Epidermal melanocyte (primary cell): ENCODE data around the gene DPP8.
"Not testable (repeated sequence)": the region's sequence is repeated elsewhere in the genome, so short reads cannot be mapped to it uniquely, and the experiment has no call there.

Source experiments
- DNase-seq: peaks from one replicate; pipeline ENCODE4 v3.0.0; 2011; ENCODE audit warnings: low spot score; ENCODE audit not compliant: insufficient read length

DPP8 gene

DNA sequence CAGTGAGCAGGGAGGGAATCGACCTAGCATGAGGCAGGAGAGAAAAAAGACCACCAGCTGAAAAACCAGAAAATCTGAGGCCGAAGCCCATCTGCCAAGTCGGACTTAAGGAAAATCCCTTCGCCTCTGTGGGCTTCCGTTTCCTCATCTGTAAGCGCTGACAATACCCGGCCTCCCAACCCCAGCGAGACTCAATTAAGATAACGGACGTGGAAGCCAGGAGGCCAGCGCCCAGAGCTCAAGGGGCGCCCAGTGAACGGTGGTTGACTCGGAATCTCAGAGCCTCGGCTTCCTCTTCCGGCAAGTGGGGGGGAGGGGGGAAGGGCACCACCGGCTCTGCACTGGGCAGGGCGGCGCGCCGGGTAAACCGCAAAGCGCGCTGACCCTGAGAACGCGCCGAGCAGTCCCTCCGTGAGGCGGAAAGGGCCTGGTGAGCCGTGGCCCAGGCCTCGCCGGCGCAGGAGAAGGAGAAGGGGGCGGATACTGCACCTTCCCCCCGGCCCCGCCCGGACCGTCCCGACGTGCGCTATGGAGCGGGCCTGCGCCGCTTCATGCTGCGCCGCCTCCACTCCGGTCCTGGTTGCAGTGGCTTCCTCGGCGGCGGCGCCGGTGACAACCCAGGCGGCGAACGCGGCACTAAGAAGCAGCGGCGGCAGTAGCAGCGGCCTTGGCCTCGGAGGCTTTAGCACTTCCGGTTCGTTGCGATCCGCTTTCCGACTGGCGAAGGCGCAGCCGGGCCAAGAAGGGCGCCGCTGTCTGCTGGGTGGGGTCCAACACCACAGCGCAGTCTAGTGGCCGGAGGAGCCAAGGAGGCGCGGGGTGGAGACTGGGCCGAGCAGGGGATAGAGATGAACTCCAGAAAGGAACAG, at the start of gene DPP8:
TSS of gene DPP8 (minus strand) at position 693 of the 869 bp plus-strand sequence. CDS start 5,136 bp downstream, outside the sequence.
- peak; percentile 62 for DNase-seq

DNA sequence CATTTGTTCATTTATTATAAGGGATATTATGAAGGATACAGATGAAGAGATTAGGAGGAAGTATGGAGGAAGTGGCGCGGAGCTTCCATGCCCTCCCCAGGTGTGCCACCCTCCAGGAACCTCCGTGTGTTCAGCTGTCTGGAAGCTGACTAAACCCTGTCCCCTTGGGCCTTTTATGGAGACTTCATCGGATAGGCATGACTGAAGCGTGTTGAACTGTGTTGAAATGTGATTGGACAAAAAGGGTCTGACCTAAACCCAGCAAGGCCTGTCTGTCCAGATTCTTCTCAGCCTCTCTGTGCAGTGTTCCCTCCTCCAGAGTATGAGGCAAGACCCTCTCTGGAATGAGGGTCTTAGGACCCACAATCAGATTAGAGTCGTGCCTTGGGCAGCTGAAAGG, 44.4 kb upstream of the DPP8 start:
- no peak for DNase-seq

DNA sequence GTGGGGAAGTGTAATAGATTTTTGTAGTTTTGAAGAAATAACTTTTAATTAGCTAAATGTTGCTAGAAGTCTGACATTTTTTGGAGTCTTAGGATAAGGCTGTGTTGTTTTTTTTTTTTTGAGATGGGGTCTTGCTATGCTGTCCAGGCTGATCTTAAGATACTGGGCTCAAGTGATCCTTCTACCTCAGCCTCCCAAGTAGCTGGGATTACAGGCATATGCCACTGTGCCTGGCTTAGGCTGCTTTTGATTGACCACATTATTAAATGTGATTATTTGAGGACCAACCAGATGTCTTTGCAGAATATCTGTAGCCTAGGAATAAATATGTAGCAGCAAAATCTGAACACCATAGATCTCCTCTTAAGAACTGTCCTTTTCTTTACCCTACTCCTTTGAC, 42.5 kb upstream of the DPP8 start:
- no peak for DNase-seq

DNA sequence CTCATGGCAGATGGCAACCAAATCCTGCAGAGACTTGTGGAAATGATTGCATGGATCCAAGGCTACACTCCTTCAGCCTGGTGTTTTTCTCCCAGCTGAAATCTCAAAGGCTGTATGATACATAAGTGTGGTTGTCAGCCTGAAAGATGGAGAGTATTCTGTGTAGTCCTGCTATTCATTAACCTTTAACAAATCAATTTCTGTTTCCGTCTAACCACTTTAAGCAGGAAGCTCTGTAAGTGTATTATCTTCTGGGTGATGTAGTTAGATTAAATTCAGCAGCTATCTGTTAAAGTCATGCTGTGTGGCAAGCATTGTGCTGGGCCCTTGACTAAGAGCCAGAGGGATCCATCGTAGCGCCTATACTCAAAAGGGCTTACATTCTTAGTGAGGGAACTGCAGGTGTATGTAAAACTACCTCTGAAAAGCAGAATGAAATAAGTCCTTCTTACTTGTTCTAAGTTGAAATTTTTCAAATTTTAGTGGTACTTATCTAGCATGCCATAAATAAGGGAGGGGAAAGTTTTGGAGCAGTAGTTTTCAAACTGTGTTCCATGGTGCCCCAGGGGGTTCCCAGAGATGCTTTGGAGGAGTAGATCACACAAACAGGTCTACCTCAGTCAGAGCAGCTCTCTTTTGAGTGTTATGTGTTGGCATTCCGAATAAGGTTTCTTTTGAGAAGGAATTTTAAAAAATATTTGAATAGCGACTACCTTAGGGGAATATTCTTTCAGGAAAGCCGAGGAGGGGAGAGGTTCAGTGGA, 41.7 kb upstream of the DPP8 start:
- no peak for DNase-seq

DNA sequence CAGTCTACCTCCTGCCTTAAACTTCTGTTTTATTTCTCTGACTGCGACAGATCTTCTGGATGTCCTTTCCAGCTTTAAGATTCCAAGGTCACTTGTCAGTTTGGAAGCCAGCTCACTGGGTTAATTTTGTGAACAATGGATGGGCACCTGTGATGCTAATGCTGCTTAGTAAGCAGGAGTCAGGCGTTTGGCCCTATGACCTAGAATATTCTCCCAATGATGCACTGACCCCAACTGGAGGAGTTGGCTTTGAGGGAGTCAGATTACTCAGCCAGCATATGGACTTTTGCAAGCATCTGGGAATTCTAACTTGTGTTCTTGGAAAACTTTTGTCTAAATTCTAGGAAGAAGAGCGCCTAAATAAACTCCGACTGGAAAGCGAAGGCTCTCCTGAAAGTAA, 40.8 kb upstream of the DPP8 start:
- no peak for DNase-seq

DNA sequence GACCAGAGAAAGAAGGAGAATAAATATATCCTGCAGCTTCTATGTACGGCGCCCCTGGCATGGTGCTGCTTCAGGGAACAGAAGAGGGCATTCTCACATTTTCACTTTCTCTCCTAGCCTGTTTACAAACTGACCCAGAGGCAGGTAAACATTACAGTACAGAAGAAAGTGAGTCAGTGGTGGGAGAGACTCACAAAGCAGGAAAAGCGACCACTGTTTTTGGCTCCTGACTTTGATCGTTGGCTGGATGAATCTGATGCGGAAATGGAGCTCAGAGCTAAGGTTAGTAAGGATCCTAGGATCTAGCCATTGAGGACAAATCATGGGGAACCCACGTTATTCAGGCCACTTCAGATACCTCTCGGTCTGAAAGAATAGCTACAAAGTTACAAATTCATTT, 39.1 kb upstream of the DPP8 start:
- no peak for DNase-seq

DNA sequence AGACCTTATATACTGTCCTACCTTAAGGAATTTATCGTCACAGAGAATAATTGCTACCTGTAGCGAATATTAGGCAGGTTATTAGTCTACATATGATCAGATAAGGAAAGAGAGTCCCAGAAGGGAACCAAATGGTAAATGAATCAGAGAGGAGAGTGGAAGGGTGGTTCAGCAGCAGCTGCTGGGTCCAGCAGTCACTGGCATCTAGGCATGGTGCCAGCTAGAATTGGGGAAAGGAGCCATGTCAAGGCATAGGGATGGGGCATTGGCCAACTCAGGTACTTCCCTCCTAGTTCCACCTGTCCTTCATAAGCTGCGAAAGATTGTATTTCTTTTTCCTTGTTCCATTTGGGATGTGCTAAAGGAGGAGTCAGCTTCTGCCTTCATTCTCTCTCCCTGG, 36.2 kb upstream of the DPP8 start:
- no peak for DNase-seq

DNA sequence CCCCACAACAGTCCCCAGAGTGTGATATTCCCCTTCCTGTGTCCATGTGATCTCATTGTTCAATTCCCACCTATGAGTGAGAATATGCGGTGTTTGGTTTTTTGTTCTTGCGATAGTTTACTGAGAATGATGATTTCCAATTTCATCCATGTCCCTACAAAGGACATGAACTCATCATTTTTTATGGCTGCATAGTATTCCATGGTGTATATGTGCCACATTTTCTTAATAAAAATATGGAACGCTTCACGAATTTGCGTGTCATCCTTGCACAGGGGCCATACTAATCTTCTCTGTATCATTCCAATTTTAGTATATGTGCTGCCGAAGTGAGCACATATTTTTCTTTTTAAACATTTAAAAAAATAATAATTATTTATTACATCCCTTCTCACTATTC, 35.4 kb upstream of the DPP8 start:
- DNase-seq = not testable (repeated sequence)

DNA sequence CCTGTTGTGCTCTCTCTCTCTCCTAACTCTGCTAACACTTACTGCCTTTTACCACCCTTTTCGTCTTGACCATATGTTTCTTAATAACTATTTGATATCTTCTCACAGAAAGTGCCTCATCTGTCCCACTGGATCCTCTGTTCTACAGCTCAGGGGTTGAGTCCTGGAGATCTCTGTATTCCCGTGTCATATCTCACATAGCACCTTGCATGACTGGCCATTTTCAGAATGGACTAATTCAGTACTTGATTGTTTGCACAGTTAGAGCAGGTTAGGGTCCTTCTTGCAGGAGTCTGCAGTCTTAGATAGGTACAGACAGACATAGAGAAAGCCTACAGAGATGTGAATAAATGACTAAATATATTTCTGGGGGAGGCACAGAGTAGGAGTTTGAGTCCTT, 33.7 kb upstream of the DPP8 start:
- DNase-seq = no peak

DNA sequence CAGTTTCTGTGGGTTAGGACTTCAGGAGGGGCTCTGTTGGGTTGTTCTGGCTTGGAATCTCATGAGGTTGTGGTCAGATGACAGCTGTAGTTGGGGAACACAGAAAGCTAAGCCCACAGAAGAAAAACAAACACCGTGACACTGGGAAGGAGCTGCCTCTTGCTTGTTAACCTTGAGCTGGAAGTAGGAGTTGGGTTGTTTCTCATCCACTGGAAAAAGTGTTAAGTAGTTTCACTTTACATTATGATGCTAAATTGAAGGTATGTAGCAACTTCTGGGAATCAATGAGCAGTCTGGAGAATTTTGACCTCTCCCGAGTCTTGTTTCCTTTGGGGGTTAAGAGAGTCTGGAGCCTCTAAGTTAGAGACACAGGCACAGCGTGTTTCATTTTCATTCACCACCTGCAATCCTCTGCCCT, 33.2 kb upstream of the DPP8 start:
- DNase-seq = no peak

DNA sequence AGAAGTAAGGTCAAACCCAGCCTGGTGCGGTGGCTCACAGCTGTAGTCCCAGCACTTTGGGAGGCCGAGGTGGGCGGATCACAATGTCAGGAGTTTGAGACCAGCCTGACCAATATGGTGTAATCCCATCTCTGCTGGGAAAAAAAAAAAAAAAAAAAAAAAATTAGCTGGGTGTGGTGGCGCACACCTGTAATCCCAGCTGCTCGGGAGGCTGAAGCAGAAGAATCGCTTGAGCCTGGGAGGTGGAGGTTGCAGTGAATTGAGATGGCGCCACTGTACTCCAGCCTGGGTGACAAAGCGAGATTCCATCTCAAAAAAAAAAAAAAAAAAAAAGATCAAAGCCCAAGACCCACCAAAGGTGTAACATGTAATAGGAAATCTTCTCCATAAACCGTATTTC, 31.8 kb upstream of the DPP8 start:
- DNase-seq = not testable (repeated sequence)

DNA sequence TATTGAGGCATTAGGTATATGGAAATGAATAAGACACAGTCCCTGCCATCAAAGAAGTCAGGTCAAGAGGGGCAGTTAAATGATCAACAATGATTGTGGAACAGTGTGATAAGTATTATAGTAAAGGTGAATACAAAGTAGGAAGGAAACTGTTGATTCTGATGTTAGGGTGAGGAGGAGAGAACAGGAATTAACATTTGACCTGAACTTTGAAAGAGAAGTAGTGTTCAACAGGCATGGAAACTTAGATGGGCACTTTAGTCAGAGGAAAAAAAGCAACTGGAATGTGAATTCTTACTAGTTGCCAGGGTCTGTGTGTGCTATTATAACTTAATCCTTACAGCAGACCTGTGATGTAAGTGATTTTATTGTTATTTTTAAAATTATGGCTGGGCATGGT, 30.4 kb upstream of the DPP8 start:
- no peak for DNase-seq

DNA sequence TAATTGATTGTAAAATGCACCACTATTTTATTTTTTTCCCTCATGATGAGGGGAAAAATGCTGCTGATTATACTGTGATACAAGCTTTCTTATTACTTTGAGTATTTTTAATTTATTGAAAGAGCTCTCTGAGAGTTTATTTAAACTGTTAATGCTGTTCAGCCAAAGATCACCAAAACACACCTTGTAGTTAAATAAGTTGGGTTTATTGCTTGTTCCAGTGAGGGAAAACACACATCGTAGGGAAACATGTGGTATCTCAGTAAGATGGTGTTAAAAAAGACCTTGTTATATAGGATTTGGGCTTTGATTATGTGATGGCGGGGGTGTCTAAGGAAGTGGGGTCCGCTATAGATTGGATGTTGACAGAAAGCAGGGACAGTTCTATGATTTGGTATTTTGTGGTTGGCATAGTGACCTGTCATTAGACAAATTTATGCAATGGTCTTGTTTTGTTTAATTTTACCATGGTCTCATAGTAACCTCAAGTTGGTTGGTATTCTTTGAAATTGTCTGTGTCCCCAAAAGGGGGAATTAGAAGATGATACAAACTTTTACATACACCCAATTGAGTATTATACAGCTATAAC, 23.8 kb upstream of the DPP8 start:
- DNase-seq = no peak

DNA sequence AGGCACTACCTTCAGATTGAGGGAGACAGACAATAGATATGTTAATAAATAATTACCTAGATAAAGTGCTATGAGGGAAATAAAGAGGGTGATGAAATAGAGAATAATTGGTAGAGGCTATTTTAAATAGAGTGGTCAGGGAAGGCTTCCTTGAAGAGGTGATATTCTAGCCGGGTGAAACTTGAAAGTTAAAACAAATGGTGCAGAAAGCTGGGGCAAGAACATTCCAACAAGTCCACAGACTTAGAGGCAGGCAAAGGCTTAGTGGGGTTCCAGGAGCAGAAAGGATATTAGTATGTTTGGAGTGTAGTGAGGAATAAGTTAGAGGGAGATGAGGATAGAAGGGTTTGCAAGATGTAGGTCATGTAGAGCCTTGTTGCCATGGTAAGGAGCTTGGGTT, 22.8 kb upstream of the DPP8 start:
- no peak for DNase-seq

DNA sequence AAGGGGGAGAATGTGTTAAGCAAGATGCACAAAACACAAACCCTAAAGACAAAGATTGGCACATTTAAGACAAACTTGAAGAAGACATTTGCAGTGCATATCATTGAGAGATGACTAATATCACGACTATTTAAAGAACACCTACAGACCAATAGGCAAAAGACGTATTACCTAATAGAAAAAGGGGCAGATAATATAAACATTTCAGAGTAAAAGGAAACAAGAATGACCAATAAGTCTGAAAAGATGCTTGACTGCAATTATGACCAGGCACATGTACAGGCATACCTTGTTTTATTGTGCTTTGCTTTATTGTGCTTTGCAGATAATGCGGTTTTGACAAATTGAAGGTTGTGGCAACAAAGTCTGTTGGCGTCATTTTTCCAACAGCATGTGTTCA, 17.7 kb upstream of the DPP8 start:
- no peak for DNase-seq

DNA sequence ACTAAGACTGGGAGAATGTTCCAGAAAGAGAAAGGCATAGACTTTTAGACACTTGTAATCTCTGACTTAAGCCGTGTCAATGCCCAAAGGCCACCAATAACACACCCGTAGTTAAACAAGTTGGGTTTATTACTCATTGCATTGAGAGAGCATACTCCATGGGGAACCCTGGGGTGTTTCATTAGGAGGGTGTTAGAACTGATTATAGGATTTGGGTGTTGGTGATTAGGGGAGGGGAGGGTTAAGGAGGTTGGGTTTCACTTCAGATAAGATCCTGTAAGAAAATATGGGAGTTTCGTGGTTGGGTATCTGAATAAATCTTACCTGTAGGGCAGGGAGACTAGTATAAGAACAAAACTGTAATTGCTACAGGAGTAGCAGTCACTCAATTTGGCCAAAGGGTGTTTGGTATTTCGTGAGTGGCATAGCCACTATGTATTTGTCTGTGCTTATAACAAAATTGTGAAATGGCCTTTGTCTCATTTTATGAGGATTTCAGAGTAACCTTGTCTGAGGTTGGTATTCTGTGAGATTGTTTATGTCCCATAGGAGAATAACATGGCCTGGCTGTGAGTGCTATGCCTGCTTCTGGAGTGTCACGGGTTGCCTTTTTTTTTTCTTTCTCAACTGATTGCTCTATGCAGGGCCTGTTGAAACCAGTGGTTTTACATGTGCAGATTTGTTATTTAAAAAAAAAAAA, 15.7 kb upstream of the DPP8 start:
- DNase-seq = no peak

DNA sequence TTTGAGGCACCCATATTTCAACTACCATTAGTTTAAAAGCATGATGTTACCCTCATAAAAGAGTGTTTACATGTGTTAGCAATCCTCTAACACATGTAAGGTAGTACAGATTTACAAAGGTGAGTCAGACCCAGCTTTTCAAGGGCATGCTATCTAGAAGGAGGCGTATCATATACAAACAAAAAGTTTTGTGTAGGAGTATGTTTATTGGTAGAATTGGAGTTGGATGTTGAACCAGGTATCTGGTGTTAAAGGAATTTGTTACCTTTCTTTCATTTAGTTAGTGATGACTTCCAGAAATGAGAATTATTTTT, 15.2 kb upstream of the DPP8 start:
- DNase-seq = no peak

DNA sequence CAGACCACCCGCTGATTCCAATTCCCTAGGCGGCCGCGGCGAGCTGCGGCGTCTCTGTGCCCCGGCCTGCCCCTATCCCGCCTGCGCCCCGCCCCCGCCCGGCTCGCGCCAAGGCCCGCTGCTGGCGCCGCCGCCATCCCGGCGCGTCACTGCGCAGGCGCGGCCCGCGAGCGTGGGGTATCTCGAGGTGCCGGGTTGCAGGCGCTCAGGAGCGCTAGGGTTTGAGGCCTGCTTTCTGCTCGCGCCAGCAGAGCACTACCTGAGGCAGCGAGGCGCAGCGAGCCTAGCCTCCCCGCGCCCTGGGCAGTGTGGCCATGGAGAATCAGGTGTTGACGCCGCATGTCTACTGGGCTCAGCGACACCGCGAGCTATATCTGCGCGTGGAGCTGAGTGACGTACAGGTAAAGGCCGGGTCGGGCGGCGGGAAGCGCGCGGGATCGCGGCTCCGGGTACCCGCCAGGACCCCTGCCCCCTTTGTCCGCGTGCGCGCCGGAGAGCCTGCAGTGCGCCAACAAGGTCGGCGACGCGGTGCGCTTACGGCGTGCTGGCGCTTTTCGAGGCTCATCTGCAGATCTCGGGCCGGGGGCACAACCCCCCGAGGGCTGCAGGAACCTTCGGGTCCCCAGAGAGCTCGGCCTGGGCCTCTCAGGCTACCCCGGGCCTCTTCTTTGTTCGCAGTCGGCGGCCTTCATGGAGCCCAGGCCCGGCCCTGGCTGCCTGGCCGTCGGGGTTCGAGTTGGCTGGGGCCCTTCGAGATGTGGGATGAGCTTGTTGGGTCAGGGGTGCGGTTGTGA, 13.0 kb upstream of the DPP8 start, which contains the start of gene HACD3:
TSS of gene HACD3 (plus strand) at position 146 of the 794 bp plus-strand sequence. CDS start at position 315, 169 bp downstream.
- peak; percentile 78 for DNase-seq

DNA sequence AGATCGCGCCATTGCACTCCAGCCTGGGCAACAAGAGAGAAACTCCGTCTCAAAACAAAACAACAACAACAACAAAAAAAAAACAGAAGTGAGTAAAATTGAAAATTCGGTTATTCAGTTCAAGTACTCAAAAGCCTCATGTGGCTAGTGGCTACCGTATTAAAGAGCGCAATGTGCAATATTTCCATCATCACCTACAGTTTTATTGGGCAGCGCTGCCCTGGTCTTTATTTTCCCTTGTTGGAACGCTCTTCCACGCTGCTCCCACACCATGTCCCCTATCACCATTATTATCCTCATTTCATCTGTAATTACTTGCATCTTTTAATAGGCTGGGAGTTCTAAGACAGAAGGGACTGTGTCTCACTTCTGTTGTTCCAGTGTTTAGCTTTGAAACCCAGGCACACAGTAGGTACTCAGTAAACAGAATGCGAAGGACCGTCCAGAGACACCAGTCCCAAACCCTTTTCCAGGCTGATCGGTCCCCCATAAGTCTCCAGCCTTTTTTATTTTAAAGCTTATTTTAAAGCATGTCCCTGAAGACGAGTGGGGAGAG, 12.4 kb upstream of the DPP8 start:
- no peak for DNase-seq

DNA sequence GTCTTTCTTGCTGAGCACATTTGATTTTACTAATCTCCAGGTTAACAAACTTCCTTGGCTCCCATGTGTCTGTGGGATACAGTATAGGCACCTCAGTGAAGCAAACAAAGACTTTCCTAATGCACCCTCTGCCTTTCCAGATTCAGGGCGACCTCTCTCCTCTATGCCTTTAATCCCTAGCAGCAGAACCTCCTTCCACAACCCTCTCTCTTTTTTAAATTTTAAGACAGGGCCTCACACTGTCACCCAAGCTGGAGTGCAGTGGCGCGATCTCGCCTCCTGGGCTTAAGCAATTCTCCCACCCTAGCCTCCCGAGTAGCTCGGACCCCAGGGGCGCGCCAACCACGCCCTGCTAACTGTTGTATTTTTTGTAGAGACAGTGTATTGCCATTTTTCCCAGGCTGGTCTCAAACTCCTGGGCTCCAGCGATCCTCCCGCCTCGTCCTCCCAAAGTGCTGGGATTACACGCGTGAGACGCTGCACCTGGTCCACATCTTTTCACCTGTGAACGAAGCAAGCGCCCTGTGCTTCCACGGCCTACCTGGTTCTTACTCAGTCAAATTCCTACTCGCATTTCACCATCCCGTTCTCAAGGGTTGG, 11.1 kb upstream of the DPP8 start:
- no peak for DNase-seq
